ENCODE data around the gene CLDN9.

Gene CLDN9

DNA sequence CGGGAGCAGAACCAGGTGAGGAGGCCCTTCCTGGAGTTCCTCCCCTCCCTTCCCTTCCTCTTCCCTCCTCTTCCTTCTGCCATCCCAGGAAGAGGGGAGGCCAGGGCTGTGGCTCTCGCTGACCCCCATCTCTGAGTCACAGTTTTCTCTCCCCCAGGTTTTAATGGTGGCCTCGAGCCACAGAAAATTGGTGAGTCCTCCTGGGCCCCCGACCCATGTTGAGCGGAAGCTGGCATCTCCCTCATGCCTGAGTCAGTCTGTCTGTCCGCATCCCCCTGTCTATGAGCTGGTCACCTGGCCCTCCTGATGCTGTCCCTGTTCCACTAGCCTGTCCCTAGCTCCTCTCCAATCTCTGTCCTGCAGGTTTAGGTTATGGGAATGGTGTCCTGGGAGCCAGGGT, 12.8 kb upstream of the CLDN9 start:
- no peak for DNase-seq

DNA sequence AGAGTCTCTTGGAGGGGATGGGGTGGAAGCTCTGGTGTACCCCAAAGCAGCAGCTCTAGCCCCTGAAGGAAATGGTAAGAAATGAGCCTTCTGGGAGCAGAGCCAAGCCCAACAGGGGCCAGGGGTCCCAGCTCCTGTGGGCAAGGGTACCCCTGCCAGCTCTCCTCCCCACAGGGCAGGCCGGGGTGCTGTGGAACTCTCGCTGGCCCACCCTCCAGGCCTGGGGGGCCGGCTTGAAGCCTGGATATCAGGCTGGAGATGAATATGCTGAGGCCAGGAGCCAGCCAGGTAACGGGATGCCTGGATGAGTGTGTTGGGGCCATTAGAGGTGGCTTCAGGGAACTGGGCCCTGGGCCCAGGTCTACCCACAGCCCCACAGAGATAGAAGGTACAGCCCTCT, 12.2 kb upstream of the CLDN9 start:
- no peak for DNase-seq

DNA sequence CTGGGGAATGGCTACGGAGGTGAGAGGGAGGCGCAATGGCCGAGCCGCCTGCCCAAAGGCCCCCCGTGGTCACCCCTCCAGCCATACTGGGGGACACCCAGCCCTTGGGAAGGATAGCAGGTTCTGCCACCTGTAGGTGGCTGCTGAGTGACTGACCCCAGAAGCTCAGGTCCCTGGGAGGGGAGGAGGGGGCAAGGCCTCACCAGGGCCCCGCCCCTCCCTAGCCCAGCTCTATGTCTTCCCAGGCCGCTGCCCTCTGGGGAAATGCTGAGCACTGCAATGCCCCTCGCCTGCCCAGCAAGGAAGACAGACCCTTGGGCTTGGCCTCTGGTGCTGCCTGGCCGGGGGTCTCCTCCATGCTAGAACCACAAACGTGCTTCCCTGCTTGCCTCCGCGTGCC, 11.4 kb upstream of the CLDN9 start:
- no peak for DNase-seq

DNA sequence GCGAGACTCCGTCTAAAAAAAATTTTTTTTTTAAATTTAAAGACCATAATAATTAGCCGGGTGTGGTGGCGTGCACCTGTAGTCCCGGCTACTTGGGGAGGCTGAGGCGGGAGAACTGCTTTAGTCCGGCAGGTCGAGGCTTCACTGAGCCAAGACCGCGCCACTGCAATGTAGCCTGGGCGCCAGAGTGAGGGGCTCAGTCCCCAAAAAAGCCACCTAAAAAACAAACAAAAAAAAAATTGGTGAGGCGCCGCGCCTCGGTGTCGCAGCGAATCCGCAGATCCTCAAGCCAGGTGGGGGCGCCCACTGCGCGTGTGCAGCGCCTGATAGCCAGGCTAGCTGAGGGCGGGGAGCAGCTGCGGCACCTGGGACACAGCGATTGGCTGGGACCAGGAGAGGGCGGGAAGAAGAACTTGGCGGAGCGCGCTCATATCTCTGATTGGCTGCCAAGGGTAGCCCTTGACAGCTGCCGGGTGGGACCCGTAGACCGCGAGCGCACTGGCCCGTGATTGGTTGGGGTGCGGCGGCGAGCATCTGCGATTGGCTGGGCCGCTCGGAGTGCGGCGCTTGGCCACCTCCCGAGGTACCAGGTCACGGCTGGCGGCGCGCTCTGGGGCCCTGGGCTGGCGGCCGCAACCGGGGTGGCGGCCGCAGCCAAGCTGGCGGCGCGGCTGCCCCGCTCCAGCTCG, 9.0 kb upstream of the CLDN9 start:
- peak; percentile 99 for DNase-seq

DNA sequence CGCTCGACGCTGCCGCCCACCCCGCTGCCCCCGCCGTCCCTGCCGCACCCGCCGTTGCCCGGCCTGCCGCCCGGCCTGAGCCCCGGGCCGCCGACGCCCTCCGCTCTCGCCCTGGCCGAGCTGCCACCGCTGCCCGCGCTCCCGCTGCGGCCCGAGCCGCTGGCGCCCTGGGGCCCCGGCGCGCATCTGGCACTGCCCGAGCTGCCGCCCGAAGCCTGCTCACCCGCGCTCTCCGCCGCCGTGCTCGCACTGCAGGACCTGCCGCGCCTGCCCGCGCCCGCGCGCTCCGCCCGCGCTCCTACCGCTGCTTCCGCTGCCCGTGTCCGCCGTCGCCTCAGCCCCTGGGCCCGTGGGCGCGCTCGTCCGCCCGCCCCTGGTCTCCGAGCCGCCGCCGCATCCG, 8.4 kb upstream of the CLDN9 start:
- DNase-seq: peak; percentile 29

DNA sequence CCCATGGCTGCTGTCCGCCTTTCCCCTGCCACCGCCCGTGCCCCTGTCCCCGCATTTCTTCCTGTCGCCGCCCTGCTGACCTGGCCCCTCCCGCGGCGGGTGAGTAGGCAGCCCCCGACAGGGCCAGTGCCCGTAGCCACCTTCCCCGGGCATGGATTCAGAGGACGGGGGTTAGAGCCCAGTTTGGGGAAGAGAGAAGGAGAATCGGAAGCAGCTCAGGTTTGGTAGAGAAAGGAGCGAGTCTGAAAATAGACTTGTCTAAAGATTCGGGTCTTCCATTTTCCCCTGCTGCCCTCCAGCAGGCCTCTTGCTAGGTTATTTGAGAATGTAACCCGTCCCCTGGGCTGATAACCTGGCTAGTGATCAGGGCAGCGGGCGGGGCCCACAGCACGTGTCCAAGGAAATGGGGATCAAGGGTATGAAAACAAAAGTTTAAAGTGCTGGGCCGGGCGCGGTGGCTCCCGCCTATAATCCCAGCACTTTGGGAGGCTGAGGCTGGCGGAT, 7.9 kb upstream of the CLDN9 start:
- no peak for DNase-seq

DNA sequence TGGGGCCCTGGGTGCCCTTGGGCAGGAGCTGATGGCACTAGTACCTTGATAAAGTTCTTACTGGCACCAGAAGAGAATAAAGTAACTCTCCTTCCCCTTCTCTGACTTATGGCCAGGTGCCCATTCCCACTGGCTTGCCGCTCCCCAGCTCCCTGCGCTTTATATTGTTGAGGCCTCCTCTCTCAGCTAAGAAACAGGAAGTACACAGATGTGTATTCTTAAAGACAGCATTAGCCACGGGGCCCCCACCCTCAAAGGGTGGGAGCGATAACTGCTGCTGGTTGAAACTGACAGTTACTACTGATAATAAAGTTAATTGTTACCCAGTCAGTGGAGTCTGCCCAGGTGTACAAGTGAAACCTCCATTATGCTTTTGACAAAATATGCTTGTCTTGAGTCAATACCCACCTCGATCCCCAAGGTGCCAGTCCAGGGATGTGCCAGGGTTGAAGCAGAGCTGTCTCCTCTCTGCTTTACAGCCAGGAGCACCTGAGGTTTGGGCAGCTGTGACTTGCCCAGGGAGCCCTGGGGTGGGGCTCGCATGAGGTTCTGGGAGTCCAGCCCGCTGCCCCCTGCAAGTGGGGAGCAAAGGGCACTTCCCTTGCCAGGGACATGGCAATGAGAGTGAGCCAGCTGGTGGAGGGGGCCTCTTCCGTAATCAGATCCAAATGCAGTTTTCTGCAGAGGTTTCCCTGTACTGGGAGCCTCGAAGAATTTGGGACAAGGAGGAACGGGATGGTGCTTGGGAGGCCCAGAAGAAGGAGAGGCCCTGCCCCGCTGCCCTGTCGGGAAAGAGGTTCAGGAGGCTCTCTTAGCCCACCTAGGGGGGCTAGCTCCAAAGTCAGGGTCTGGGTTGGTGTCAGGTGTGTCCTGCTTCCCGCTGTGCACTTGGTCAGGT, 5.4 kb upstream of the CLDN9 start:
- no peak for DNase-seq

DNA sequence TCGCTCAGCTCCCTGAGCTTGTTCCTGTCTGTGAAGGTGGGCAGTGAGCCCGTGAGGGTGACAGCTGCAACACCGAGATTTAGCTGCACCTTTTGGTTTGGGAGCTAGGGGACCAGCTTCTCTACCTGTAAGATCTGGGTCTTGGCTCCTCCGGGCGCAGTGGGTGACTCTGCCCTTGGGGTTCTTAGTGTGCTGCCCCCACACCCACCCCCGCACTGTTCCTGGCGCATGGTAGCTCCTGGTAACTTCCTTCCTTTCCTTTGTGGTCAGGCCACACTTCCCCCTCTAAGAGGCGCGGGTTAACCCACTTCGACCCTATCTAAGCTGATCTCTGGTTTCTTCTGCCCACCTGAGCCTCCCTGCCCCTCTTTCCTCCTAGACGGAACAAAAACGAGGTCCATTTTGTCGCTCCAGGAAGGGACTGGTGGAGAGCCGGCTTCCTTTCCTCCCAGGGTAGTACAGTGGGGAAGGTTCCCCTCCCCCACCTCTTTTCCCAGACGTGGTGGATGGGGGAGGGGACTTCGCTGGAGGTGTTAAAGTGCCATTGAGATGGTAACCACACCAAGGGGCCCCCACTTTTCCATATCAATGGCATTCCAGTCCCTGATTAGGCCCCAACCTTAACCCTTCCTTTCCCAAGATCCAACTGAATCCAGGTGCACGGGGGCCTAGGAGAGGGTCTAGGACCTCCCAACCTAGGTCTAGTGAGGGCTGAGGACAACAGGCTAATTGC, 4.6 kb upstream of the CLDN9 start:
- no peak for DNase-seq

DNA sequence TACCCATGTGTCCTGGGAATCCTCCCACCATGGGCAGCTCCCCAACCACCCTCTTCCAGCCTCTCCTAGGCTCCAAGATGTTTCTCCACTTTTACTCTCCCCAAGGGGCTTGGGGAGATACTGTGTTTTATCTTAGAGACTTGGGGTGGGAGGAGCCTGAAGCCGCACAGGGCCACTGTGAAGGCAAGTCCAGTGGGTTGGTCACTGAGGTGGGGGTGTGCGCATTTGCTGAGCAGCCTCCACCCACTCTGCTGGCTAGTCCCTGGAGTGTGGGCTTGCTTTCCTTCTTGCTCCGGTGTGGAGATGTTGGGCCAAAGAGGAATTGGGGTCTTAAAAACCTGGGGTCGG, 4.1 kb upstream of the CLDN9 start:
- no peak for DNase-seq

DNA sequence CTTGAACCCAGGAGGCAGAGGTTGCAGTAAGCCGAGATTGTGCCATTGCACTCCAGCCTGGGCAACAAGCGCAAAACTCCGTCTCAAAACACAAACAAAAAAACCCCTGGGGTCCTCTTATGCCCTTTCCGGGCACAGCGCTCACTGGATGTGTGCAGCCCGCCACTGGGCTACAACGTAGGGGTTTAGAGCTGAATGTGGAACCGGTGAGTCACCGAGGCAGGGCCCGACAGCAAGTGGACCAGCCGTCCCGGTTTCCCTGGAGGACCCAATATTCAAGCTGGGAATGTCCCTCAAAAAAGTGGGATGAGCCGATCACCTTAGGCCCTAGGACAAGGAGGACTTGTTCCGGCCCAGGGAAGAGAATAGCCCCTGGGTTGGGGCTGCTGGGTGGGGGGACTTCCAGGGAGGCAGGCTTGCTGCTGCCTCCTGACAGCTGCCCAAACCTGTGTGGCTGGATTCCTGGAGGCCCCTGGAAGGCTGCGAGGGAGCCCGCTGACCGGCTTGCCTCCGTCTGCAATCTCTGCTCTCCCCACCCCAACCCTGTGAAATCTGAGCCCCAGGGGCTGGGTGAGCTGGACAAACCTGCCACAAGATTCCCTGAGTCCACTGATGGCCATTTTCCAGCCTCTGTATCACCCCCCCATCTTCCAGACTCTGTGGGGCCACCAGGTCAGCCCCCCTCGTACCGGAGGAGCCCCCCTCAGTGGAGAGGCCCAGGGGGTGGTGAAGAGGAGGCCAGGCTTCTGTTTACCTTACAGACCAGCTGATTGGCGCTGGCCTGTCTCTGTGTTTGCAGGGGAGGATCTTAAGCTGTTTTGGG, 2.9 kb upstream of the CLDN9 start:
- DNase-seq: no peak

DNA sequence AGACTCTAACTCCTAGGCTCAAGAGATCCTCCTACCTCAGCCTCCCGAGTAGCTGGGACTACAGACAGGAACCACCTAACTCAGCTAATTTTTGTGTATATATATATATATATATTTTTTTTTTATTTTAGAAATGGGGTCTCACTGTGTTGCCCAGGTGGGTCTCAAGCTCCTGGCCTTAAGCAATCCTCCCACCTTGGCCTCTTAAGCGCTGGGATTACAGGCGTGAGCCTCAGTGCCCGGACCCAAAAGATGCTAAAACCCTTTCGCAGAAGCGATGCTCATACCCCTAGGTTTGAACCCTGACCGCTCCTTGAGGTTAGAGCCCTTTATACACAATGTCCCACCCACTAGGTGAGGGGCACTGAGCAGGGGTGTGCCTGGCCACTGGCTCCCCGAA, 2.2 kb upstream of the CLDN9 start:
- DNase-seq: no peak

DNA sequence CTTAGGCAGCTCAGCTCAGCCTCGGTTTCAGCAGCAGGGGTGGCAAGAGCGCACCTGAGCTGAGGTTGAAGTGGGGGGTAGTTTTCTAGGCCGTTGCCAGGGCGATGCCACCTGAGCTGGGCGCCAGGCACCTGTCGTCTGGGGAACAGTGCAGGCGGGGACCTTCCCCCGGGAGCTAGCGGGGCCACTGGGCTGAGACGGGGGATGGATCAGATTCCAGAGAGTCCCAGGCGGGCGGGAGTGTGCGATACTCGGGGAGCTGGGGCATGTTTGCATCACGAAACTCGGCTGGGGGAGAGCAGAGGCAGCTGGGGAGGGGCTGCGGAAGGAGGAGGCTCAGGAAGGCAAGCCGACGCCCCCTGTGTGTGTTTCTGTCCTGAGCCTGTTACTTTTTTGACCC, 477 bp upstream of the CLDN9 start:
- peak; percentile 86 for DNase-seq

DNA sequence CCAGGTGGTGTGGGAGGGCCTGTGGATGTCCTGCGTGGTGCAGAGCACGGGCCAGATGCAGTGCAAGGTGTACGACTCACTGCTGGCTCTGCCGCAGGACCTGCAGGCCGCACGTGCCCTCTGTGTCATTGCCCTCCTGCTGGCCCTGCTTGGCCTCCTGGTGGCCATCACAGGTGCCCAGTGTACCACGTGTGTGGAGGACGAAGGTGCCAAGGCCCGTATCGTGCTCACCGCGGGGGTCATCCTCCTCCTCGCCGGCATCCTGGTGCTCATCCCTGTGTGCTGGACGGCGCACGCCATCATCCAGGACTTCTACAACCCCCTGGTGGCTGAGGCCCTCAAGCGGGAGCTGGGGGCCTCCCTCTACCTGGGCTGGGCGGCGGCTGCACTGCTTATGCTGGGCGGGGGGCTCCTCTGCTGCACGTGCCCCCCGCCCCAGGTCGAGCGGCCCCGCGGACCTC, 798 bp downstream of the CLDN9 start:
- no peak for DNase-seq

DNA sequence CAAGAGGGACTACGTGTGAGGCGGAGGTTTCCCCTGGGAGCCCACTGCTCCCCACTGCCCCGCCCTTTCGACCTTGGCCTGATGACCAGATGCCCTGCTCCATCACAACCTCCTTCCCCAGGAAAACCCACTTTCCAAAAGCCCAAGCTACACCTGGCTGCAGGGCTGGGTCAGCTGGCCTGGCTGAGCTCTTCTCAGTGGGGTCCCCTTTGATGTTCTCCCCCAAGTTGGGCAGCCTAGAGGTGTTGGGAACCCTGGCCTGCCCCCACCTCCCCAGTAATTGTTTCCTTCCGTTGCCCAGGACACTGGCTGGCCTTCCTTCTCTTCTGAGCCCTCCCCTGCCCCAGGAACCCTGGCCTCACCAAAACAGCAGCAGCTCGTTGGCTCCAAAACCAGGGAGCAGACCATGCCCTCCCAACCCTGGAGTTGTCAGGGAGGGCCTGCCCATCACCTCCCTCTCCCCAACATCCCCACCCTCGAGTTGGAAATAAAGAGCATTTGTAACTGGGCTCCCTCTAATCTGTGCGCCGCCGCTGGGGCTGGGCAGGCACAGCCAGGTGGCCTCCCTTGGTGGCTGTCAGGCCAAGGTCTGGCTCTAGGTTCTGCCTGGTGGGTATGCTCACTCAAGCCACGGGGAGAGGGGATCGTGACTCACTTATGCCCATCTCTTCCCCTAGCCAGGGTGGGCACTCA, 1.4 kb downstream of the CLDN9 start:
- no peak for DNase-seq

DNA sequence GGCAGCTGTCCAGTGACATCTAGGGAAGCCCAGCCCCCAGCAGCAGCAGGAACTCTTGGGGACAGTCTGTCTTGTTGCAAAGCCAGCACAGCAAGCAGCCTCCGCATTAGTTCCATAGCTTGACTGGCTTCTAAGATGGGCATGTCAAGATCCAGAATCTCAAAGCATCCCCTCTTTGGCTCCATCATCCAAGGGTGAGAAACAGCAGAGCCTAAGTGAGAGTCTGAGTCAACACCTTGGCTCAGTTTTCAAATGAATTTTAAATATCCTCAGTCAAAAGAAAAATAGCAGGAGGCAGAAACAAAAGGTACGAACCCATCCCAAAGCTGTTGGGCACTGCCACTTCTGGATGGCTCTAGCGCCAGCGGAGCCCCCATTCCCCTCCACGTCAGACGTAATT, 2.2 kb downstream of the CLDN9 start:
- no peak for DNase-seq

DNA sequence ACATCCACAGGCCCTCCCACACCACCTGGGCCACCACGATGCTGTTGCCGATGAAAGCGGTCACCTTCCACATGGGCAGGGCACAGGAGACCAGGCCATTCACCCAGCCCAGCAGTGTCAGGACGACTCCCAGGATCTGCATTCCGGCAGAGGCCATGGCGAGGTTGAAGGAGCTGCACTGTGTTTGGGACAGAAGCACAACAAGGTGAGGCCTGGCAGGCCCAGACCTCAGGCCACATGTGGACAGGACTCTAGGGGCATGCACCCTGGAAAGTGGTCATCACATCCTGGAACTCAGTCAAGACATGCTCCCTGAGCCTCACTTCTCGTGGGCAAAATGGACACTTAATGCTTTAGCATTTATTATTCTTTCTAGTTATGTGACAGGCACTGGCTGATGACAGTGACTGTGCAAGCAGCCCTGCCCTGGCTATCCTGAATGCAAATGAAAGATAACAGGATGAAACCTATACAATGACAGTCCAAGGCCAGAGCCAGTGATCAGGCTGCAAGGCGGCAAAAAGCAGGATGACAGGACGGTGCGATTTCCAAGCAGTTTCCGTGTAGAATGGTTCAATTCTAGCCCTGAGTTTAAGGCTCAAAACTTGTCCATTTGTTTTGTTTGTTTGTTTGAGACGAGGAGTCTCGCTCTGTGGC, 3.3 kb downstream of the CLDN9 start:
- DNase-seq: no peak

DNA sequence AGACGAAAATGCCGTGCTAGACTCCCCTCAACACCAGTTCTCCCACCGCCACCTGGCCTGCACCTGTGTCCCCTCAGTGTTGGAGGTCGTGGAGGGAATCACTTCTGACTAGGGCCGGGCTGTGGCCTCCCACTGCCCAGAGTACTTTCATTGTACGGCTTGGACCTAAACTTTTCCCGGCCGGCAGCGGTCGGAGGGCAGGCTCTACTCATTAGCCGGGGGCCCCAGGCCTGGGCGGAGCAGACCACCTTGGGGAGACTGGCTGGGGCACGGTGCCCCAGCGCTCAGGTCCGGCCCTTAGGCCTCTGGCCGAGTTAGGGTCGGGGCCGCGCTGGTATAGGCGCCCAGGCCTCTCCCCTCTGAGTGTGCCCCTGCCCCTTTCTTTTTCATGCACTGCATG, 4.6 kb downstream of the CLDN9 start:
- no peak for DNase-seq

DNA sequence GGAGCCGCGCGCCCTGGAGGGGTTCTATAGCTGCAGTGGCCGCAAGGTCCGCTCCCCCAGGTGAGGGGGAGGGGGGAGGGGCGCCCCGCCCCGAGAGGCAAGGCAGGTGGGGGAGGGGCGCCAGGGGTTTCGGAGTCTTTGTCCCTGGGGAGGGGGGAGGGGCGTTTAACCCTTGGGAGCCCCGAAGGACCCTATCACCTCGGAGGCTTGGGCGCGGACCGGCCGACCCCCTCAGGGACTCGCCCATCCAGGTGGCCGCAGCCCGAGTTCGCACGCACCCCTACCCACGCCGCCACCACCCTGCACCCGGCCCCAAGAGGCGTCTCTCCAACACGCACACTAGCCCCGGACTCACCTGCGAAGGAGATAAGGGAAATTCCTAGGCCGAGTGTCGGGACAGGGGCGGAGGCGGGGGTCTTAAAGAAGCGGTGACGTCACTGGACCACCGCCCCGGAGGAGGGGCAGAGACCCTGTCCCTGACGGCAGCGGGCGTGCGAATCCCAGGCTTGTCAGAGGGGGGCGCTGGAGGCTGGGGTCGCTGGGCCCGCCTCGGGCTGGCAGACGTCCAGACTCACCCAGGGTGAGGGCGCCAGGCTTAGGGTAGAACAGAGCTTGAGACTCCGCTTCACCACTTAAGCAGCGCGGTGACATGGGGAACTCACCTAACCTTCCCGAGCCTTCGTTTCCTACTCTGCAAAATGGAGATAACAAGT, 5.2 kb downstream of the CLDN9 start, which contains the start of gene CLDN6:
TSS of gene CLDN6 (minus strand) at position 390 of the 713 bp plus-strand sequence. CDS start 2,162 bp downstream, outside the sequence.
- peak; percentile 11 for DNase-seq

DNA sequence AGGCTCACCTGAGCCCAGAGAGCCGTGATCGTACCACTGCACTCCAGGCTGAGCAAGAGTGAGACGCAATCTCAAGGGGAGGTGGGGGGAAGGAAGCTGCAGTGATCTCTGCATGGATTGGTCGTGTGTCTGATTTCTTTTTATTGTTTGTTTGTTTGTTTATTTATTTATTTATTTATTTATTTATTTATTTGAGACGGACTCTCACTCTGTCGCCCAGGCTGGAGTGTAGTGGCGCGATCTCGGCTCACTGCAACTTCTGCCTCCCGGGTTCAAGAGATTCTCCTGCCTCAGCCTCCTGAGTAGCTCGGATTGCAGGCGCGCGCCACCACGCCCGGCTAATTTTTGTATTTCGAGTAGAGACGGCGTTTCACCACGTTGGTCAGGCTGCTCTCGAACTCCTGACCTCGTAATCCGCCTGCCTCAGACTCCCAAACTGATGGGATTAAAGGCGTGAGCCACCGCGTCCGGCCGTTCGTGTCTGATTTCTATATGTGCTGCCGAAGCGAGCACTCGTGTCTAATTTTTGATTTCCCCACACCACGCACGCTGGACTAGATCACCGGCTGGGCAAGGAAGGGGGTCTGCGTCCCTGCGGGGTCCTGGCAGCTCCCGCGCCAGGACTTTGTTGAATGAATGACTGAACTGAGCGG, 7.0 kb downstream of the CLDN9 start:
- DNase-seq: no peak

DNA sequence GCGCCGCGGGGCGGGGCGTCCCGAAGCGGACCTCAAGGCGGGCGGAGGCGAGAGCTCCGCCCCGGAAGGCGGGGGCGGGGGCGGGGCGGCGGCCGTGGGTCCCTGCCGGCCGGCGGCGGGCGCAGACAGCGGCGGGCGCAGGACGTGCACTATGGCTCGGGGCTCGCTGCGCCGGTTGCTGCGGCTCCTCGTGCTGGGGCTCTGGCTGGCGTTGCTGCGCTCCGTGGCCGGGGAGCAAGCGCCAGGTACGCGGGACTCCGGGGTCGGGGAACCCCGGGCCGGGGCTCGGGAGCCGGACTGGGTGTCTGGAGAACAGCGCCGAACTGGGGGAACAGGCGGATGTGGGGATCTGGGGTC, 7.5 kb downstream of the CLDN9 start, which contains the start of gene TNFRSF12A:
TSS of gene TNFRSF12A (plus strand) at position 122 of the 357 bp plus-strand sequence. CDS start at position 152, 30 bp downstream.
- DNase-seq: peak; percentile 83
